GM12875 (cell line): ENCODE results near the gene RAI2.

ENCODE experiments used
- H3K4me3 ChIP-seq: one replicate; pipeline ENCODE4 v1.5.1; 2011; ENCODE audit warnings: low read depth, low read length, control low read depth
- TF ChIP-seq, protein P1 (sequence below): IDR thresholded peaks from 2 replicates; pipeline ENCODE4 v1.5.1; 2011; ENCODE audit warnings: low read depth, mild to moderate bottlenecking, control low read depth, inconsistent platforms, low read length, moderate library complexity, borderline replicate concordance; ENCODE audit not compliant: insufficient read depth

The RAI2 gene

GRCh38 chrX:17844236-17844635 lies 16.9 kb downstream of the RAI2 start:
- H3K4me3 ChIP-seq: no peak overlapping the region
- TF ChIP-seq, protein P1, sequence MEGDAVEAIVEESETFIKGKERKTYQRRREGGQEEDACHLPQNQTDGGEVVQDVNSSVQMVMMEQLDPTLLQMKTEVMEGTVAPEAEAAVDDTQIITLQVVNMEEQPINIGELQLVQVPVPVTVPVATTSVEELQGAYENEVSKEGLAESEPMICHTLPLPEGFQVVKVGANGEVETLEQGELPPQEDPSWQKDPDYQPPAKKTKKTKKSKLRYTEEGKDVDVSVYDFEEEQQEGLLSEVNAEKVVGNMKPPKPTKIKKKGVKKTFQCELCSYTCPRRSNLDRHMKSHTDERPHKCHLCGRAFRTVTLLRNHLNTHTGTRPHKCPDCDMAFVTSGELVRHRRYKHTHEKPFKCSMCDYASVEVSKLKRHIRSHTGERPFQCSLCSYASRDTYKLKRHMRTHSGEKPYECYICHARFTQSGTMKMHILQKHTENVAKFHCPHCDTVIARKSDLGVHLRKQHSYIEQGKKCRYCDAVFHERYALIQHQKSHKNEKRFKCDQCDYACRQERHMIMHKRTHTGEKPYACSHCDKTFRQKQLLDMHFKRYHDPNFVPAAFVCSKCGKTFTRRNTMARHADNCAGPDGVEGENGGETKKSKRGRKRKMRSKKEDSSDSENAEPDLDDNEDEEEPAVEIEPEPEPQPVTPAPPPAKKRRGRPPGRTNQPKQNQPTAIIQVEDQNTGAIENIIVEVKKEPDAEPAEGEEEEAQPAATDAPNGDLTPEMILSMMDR: no peak

GRCh38 chrX:17842769-17843525 lies 18.2 kb downstream of the RAI2 start:
- no peak overlapping the region for H3K4me3 ChIP-seq
- TF ChIP-seq, protein P1: no peak

DNA sequence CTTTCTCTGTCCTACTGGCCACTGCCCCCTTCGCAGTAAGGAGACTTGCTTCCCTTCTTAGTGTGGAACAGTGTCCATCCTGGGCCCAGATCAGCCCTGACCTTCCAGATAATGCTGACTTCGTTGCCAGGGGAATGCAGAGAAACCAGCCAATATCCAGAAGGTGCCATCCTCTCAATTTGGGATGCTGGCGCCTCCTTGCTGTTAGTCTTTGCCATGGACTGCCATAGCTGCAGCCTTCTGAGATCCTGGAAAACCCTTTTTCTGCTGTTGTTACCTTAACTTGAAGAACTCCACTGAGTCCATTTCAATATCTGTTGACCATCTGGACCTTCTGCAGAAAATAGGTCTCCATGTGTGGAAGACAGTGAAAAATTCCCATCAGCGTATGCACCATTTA lies 21.8 kb downstream of the RAI2 start:
- no peak overlapping the region for H3K4me3 ChIP-seq
- TF ChIP-seq, protein P1: no peak

GRCh38 chrX:17836830-17837229 lies 24.3 kb downstream of the RAI2 start:
- no peak overlapping the region for H3K4me3 ChIP-seq
- TF ChIP-seq, protein P1: no peak

DNA sequence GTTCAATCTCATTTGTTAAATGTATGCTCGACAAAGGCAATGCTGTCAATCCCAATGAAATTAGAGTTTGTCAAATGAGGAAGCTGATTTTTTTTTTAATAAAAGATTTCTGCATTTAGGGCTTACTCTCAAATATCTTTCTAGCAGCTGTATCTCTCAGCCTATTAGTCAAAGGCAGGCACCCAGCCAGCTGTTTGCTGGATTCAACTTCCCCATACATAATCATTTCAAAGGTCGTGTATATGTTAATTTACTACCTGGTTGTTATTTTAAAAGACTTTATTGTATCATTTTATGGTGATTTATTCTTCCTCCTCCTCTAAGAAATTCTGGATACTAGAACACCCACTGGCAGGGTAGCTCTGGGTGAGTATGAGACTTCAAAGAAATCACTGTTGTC lies 27.1 kb downstream of the RAI2 start:
- TF ChIP-seq, protein P1: no peak
- H3K4me3 ChIP-seq: no peak overlapping the region

DNA sequence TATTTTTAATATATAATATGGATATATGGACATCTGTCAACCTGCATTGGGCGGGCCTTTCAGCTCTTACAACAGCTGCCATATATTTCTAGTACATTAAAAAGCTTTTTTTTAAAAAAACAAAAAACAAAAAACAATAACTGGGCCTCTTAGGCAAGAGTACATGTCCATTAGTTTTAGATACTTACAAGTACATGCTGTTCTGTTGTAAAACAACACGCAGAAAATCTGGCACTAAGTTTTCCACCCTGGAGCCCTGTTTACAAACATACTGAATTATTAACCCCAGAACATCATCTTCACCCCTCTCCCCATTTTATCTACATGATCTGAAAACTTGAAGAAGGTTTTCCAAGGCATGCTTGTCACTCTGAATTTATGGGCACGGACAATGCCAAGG lies 29.8 kb downstream of the RAI2 start:
- no peak overlapping the region for H3K4me3 ChIP-seq
- TF ChIP-seq, protein P1: no peak

- H3K4me3 ChIP-seq: no peak overlapping the region
- TF ChIP-seq, protein P1: no peak
Observed at GRCh38 chrX:17830211-17830610, 30.9 kb downstream of the RAI2 start.
